ENCODE data around the gene TM7SF3. TPM values are rescaled to one million over a fixed set of nuclear protein-coding genes. Genes with fewer than 3 reads are reported as not detected.
A peak's percentile ranks its signal among the peaks of the same experiment; 100 is the strongest.
"Not testable (repeated sequence)": the region's sequence is repeated elsewhere in the genome, so short reads cannot be mapped to it uniquely, and the experiment has no call there.

The TM7SF3 gene
- total RNA-seq, 2 experiments from 2014 or later, result 36.7 to 37.6 TPM

DNA sequence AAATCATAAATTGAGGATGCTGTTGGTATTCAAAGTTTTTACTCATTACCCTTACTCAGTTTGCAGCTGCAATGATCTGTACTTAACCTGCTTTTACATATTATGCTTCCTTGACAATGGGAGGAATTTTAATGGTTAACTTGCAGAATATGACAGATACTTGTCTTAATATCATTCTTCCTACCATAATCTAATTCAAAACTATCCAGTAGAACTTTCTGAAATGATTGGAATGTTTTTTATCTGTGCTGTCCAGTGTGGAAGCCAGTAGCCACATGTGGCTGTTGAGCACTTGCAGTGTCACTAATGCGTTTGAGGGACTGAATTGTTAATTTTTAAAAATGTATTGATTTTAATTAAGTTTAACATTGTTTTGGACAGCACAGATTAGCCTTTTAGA lies 52.4 kb downstream of the TM7SF3 start:
- no peak overlapping the region for H3K27ac Mint-ChIP-seq
- no peaks in the 10 kb centered on the region for H3K27me3 Mint-ChIP-seq
- intact Hi-C loops (cut with micrococcal nuclease), result no loop called here
- no peak overlapping the region for H3K4me3 Mint-ChIP-seq
- TF ChIP-seq, protein P1, sequence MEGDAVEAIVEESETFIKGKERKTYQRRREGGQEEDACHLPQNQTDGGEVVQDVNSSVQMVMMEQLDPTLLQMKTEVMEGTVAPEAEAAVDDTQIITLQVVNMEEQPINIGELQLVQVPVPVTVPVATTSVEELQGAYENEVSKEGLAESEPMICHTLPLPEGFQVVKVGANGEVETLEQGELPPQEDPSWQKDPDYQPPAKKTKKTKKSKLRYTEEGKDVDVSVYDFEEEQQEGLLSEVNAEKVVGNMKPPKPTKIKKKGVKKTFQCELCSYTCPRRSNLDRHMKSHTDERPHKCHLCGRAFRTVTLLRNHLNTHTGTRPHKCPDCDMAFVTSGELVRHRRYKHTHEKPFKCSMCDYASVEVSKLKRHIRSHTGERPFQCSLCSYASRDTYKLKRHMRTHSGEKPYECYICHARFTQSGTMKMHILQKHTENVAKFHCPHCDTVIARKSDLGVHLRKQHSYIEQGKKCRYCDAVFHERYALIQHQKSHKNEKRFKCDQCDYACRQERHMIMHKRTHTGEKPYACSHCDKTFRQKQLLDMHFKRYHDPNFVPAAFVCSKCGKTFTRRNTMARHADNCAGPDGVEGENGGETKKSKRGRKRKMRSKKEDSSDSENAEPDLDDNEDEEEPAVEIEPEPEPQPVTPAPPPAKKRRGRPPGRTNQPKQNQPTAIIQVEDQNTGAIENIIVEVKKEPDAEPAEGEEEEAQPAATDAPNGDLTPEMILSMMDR (IDR thresholded peaks at IDR 0.05), result no peak
- no peak for ATAC-seq
- peaks cover 44% of the 10 kb centered on the region for H3K36me3 Mint-ChIP-seq (ENCODE audit: low read depth)
- no peak for DNase-seq
- H3K4me1 Mint-ChIP-seq (ENCODE audit: low read depth), result no peaks in the 10 kb centered on the region
- ChIA-PET POLR2A (no interaction called here), CTCF (no interaction called here)
- no peaks in the 10 kb centered on the region for H3K9me3 Mint-ChIP-seq

DNA sequence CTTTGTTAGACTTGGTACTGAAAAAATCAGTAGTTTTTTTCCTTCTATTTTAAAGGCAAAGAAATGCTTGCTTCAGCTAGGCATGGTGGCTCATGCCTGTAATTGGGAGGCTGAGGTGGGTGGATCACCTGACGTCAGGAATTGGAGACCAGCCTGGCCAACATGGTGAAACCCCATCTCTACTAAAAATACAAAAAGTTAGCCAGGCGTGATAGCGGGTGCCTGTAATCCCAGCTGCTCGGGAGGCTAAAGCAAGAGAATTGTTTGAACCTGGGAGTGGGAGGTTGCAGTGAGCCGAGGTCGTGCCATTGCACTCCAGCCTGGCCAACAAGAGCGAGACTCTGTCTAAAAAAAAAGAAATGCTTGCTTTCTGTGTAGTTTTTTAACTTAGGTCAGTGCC lies 52.8 kb downstream of the TM7SF3 start:
- CTCF ChIA-PET; intact Hi-C loops (cut with micrococcal nuclease); H3K4me1 Mint-ChIP-seq (ENCODE audit: low read depth); ATAC-seq; H3K27ac Mint-ChIP-seq; H3K9me3 Mint-ChIP-seq; DNase-seq; POLR2A ChIA-PET; H3K4me3 Mint-ChIP-seq; H3K27me3 Mint-ChIP-seq: not testable (repeated sequence)
- H3K36me3 Mint-ChIP-seq (ENCODE audit: low read depth), result peaks cover 46% of the 10 kb centered on the region

DNA sequence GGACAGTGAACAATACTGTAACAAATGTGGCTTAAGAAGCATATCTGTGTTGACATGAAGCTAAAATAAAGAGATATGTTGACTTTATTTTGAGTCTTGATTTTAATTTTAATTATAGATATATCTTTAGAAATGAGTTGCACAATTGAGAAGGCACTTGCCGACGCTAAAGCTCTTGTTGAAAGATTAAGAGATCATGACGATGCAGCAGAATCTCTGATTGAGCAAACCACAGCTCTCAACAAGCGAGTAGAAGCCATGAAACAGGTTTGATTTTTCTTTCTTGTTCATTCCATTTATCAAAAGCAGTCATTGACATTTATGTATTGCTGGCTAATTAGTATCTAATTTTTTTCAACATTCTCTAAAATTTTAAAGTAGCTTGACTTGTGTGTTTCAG lies 60.2 kb downstream of the TM7SF3 start:
- no peak for ATAC-seq
- no peak overlapping the region for H3K4me3 Mint-ChIP-seq
- intact Hi-C loops (cut with micrococcal nuclease), result no loop called here

DNA sequence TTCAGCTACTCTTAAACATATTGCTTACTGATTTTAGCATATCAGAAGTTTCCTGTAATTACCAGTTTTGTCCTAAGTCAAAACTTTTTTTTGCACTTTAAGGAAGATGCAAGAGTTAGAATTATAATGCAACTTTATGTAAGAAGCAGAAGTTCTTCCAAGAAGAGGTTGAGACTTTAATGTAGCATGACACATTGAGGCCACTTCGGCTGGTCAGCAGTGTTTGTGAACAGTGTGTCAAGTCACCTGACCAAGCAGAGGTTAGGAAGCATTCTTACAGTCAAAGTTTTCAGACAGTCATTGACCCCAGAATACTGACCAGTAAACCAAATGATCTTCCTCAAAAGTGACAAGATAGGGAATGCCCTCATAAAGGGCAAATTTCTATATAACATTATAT lies 60.7 kb downstream of the TM7SF3 start:
- DNase-seq, result no peak
- Mint-ChIP-seq H3K4me1 (ENCODE audit: low read depth) (peaks cover 32% of the 10 kb centered on the region), H3K36me3 (ENCODE audit: low read depth) (peaks cover 38% of the 10 kb centered on the region), H3K9me3 (peaks cover under 1% of the 10 kb centered on the region), H3K27ac (no peak overlapping the region), H3K4me3 (no peak overlapping the region), H3K27me3 (no peaks in the 10 kb centered on the region)
- no peak for ATAC-seq
- TF ChIP-seq, protein P1 (IDR thresholded peaks at IDR 0.05), result no peak
- ChIA-PET CTCF (no interaction called here), POLR2A (interaction anchor here (1.0 kb wide), 1 partner anchor 61 kb away, joined by 3 read pairs; the partner anchor contains the start of gene TM7SF3)
- intact Hi-C loops (cut with micrococcal nuclease), result no loop called here

More for the DNA sequence above, 60.2 kb downstream of the TM7SF3 start:
- ChIA-PET CTCF (interaction anchor here (0.9 kb wide), 1 partner anchor 121 kb away, joined by 3 read pairs; the partner anchor contains the start of gene ITPR2), POLR2A (interaction anchor here (1.0 kb wide), 1 partner anchor 60 kb away, joined by 3 read pairs; the partner anchor contains the start of gene TM7SF3)
- no peak overlapping the region for H3K27ac Mint-ChIP-seq
- DNase-seq, result no peak
- peaks cover 32% of the 10 kb centered on the region for H3K4me1 Mint-ChIP-seq (ENCODE audit: low read depth)
- no peaks in the 10 kb centered on the region for H3K27me3 Mint-ChIP-seq
- H3K9me3 Mint-ChIP-seq, result no peaks in the 10 kb centered on the region
- TF ChIP-seq, protein P1 (IDR thresholded peaks at IDR 0.05), result no peak
- peaks cover 34% of the 10 kb centered on the region for H3K36me3 Mint-ChIP-seq (ENCODE audit: low read depth)

DNA sequence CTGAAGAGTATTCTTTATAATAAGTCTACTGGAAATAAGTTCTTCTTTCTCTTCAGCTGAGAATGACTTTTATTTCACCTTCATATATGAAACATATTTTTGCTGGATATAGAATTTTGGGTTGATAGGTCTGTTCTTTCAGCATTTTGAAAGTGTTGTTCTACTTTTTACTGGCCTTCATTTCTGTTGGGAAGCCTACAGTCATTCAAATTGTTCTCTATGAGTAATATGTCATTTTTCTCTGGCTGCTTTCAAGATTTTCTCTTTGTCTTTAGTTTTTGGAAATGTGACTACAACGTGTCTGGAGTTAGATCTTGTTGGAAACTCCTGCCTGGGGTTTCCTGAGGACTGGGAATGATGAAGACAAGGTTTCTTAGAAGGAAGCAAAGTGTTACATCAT lies 65.9 kb downstream of the TM7SF3 start:
- no peak overlapping the region for H3K27ac Mint-ChIP-seq
- peaks cover 49% of the 10 kb centered on the region for H3K36me3 Mint-ChIP-seq (ENCODE audit: low read depth)
- no peaks in the 10 kb centered on the region for H3K27me3 Mint-ChIP-seq
- ChIA-PET CTCF (no interaction called here), POLR2A (no interaction called here)
- H3K9me3 Mint-ChIP-seq, result peaks cover 8% of the 10 kb centered on the region
- ATAC-seq, result no peak
- H3K4me1 Mint-ChIP-seq (ENCODE audit: low read depth), result peaks cover 56% of the 10 kb centered on the region
- no peak for DNase-seq
- intact Hi-C loops (cut with micrococcal nuclease), result no loop called here
- no peak overlapping the region for H3K4me3 Mint-ChIP-seq
- TF ChIP-seq, protein P1 (IDR thresholded peaks at IDR 0.05), result no peak

DNA sequence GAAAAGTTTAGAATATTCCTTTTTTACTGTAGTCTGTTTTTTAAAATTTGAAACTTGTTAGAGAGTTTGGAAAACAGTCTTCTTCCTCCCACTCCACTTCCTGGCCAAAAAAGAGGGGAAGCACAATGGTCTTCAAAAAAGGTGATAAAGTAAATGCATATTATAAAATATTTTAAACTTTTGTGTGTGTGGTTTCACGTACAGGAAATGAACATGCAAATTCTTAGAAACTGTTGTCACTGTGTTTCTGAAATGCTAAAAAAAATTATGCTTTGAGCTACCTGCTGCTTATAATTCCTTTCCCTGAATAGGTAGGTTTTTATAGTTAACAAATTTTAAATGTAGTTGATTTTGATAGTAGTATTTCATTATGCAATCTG lies 73.0 kb downstream of the TM7SF3 start:
- intact Hi-C loops (cut with micrococcal nuclease), result no loop called here
- ATAC-seq, result no peak
- TF ChIP-seq, protein P1 (IDR thresholded peaks at IDR 0.05), result no peak
- POLR2A ChIA-PET, result no interaction called here
- Mint-ChIP-seq H3K9me3 (no peaks in the 10 kb centered on the region), H3K4me1 (ENCODE audit: low read depth) (peaks cover 45% of the 10 kb centered on the region), H3K27me3 (no peaks in the 10 kb centered on the region), H3K4me3 (peak overlapping the region; percentile 98), H3K36me3 (ENCODE audit: low read depth) (peaks cover 33% of the 10 kb centered on the region), H3K27ac (peak overlapping the region; percentile 99)
- CTCF ChIA-PET, result interaction anchor here (1.3 kb wide), 1 partner anchor 73 kb away, joined by 8 read pairs; the partner anchor contains the start of gene TM7SF3
- no peak for DNase-seq

Data from activated CD8-positive, alpha-beta T cell treated with anti-CD3 and anti-CD28 coated beads for 36 hours (primary cell).